Measurements from ENCODE around the gene ACTBL2.

DNA sequence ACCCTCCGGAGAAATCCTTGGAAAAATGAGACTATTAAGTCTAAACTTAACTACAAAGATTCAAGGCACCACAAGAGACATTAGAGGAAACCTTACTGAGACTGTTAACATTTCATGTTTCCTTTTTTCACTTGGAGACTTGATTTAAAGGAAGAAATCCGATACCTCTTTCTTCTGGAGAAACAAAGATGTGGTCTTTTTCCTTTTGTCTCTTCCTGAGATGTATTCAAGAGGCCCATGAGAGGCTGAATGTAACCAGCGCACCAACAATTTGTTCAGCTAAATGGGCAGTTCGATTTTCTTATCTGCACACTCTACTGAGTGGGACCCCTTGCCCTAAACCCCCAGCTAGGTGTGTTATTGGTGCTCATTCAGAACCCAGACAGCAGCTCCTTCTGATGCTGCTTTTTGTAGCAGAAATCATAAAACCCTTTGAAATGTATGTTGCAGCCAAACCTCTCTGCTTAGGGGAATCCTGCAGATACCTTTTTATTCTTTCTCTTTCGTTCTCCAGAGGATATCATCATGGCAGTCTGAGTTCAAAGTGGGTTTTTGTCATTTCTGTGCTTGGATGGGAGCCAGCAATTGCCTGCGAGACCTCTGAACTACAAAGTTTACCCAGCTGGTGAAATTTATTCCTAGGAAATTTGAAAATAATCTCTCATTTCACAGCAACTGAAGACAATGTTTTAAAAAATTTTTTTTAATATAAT lies 41.9 kb upstream of the ACTBL2 start:
- TF ChIP-seq POLR2A (IDR thresholded peaks at IDR 0.05) (no peak), EP300 (IDR thresholded peaks at IDR 0.05) (no peak)
- TF ChIP-seq, protein P1, sequence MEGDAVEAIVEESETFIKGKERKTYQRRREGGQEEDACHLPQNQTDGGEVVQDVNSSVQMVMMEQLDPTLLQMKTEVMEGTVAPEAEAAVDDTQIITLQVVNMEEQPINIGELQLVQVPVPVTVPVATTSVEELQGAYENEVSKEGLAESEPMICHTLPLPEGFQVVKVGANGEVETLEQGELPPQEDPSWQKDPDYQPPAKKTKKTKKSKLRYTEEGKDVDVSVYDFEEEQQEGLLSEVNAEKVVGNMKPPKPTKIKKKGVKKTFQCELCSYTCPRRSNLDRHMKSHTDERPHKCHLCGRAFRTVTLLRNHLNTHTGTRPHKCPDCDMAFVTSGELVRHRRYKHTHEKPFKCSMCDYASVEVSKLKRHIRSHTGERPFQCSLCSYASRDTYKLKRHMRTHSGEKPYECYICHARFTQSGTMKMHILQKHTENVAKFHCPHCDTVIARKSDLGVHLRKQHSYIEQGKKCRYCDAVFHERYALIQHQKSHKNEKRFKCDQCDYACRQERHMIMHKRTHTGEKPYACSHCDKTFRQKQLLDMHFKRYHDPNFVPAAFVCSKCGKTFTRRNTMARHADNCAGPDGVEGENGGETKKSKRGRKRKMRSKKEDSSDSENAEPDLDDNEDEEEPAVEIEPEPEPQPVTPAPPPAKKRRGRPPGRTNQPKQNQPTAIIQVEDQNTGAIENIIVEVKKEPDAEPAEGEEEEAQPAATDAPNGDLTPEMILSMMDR (IDR thresholded peaks at IDR 0.05): no peak

All from tibial nerve (tissue), 4 donors.